Chondrocyte (in vitro differentiated cells): ENCODE results near the gene GRM1. TPM values are rescaled to one million over a fixed set of nuclear protein-coding genes. Genes with fewer than 3 reads are reported as not detected.

Experiments
- DNase-seq: peaks from one replicate; pipeline ENCODE4 v3.0.0; 2021; ENCODE audit warnings: mixed read lengths, low spot score
- H3K27ac Mint-ChIP-seq: one replicate; pipeline ENCODE4 v1.8.0; 2021; ENCODE audit warnings: mild to moderate bottlenecking, moderate library complexity, mixed read lengths; ENCODE audit not compliant: unreplicated experiment
- H3K27me3 Mint-ChIP-seq: 2 replicates; pipeline ENCODE4 v1.8.0; 2021; ENCODE audit warnings: low read depth, mixed read lengths
- H3K36me3 Mint-ChIP-seq: 2 replicates; pipeline ENCODE4 v1.8.0; 2021; ENCODE audit warnings: low read depth, mixed read lengths
- H3K4me1 Mint-ChIP-seq: 2 replicates; pipeline ENCODE4 v1.8.0; 2021; ENCODE audit warnings: low read depth, mild to moderate bottlenecking, mixed read lengths
- H3K4me3 Mint-ChIP-seq: one replicate; pipeline ENCODE4 v1.8.0; 2021; ENCODE audit warnings: mild to moderate bottlenecking, moderate library complexity, mixed read lengths; ENCODE audit not compliant: unreplicated experiment
- H3K9me3 Mint-ChIP-seq: 2 replicates; pipeline ENCODE4 v1.8.0; 2021; ENCODE audit warnings: low read depth, mixed read lengths
- total RNA-seq: library from RNA; stranded (reverse); gene quantifications from 3 replicates; pipeline ENCODE4 v1.2.1, GENCODE V29; 2021
- TF ChIP-seq, protein P1 (sequence below): fragments of 200-600 bp; sonication (generic); IDR thresholded peaks from 2 replicates; pipeline ENCODE4 v1.5.0; 2021; ENCODE audit warnings: antibody characterized with exemption, mild to moderate bottlenecking, moderate library complexity

GRM1 gene
- total RNA-seq, 1 donor from 2014 or later, result not detected

DNA sequence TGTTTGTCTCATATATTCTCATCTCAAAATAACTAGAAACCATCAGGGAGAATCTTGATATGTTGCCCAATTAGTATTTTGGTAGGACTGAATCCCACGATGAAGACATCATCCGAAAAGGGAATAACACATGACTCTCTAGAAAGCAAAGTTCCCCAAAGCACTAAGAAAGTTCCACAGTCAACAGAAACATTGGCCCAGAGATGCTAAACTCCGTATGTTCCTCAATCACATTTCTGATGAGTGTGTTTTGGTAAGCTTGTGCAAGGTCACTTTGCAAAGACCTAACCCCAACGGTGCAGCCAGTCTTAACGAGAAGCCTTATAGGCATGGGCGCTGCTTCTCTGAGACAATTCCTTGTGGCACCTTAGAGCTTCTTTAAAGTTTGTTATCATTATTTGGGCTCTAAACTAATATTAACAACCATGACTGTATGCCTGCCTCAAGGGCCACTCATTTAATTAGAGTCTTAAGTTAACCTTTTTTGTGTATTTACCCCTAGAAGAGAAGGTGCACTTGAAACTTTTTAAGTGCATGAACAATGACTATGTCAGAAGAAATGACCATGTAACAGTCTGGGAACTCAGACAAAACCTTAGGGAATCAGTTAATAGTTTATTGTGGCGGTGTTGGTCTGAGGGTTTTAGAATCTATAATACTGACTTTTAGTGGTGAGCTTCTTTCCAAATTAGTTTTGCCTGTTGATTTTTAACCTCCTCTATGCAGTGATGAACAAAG is 312.8 kb downstream of the GRM1 start:
- Mint-ChIP-seq H3K27me3 (no peaks in the 10 kb centered on the region), H3K27ac (no peak overlapping the region), H3K9me3 (no peaks in the 10 kb centered on the region), H3K36me3 (no peaks in the 10 kb centered on the region), H3K4me1 (no peaks in the 10 kb centered on the region), H3K4me3 (no peak overlapping the region)
- TF ChIP-seq, protein P1, sequence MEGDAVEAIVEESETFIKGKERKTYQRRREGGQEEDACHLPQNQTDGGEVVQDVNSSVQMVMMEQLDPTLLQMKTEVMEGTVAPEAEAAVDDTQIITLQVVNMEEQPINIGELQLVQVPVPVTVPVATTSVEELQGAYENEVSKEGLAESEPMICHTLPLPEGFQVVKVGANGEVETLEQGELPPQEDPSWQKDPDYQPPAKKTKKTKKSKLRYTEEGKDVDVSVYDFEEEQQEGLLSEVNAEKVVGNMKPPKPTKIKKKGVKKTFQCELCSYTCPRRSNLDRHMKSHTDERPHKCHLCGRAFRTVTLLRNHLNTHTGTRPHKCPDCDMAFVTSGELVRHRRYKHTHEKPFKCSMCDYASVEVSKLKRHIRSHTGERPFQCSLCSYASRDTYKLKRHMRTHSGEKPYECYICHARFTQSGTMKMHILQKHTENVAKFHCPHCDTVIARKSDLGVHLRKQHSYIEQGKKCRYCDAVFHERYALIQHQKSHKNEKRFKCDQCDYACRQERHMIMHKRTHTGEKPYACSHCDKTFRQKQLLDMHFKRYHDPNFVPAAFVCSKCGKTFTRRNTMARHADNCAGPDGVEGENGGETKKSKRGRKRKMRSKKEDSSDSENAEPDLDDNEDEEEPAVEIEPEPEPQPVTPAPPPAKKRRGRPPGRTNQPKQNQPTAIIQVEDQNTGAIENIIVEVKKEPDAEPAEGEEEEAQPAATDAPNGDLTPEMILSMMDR, result no peak
- no peak for DNase-seq

DNA sequence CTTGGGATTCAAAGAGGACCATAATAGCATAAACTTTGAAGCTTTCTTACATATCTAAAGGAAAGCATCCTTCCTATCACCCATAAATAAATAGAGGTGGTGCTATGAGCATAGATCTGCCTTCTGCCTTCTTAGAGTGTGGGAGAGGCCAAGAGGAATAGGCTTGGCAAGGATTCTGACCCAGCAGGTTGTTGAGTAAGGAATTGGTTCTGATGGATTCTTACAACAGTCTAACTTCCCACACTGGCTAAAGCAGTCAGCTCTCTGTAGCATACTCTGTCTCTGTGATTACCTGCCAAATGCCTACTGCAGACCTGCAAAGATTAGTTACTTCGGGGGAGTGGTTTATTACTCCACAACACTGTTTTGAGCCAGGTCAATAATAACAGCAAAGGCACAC is 316.7 kb downstream of the GRM1 start:
- TF ChIP-seq, protein P1, result no peak
- H3K27ac Mint-ChIP-seq, result no peak overlapping the region
- no peak overlapping the region for H3K4me3 Mint-ChIP-seq
- no peaks in the 10 kb centered on the region for H3K27me3 Mint-ChIP-seq
- no peaks in the 10 kb centered on the region for H3K9me3 Mint-ChIP-seq
- no peak for DNase-seq
- H3K4me1 Mint-ChIP-seq, result no peaks in the 10 kb centered on the region
- no peaks in the 10 kb centered on the region for H3K36me3 Mint-ChIP-seq

- Mint-ChIP-seq H3K9me3 (no peaks in the 10 kb centered on the region), H3K4me3 (no peak overlapping the region), H3K36me3 (no peaks in the 10 kb centered on the region), H3K27me3 (no peaks in the 10 kb centered on the region), H3K4me1 (no peaks in the 10 kb centered on the region), H3K27ac (no peak overlapping the region)
- TF ChIP-seq, protein P1, result no peak
- DNase-seq, result no peak
These were observed 318.2 kb downstream of the GRM1 start for GRCh38 chr6:146347090-146347489.

DNA sequence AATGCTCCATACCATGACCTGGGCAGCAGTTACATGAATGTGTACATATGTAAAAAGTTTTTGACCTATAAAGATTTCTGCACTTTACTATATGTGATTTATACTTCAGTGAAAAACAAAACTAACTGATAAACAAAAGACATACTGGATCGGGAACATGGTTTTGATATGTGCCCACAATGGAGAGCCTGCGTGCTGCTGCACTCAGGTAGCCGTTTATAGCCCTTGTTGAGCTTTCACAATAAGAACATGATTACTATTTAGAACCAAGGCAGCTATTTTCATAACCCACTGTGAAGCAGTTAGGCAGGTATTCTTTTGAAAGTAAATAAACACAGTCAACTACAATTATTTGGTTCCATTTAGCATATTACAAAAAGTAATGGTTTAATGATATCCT is 318.8 kb downstream of the GRM1 start:
- H3K27ac Mint-ChIP-seq, result no peak overlapping the region
- TF ChIP-seq, protein P1, result no peak
- H3K4me1 Mint-ChIP-seq, result no peaks in the 10 kb centered on the region
- no peak overlapping the region for H3K4me3 Mint-ChIP-seq
- DNase-seq, result no peak
- H3K9me3 Mint-ChIP-seq, result no peaks in the 10 kb centered on the region
- H3K27me3 Mint-ChIP-seq, result no peaks in the 10 kb centered on the region
- no peaks in the 10 kb centered on the region for H3K36me3 Mint-ChIP-seq

GRCh38 chr6:146351018-146351417 is 322.2 kb downstream of the GRM1 start:
- Mint-ChIP-seq H3K36me3 (no peaks in the 10 kb centered on the region), H3K27me3 (no peaks in the 10 kb centered on the region), H3K9me3 (no peaks in the 10 kb centered on the region), H3K4me1 (no peaks in the 10 kb centered on the region), H3K27ac (no peak overlapping the region), H3K4me3 (no peak overlapping the region)
- DNase-seq, result no peak
- TF ChIP-seq, protein P1, result no peak
